ENCODE results near the gene ELMOD3. TPM values are rescaled to one million over a fixed set of nuclear protein-coding genes. Genes with fewer than 3 reads are reported as not detected.
"Not testable (repeated sequence)": the region's sequence is repeated elsewhere in the genome, so short reads cannot be mapped to it uniquely, and the experiment has no call there.

The ELMOD3 gene
- total RNA-seq, 1 experiment from 2014 or later: 9.7 TPM

- H3K9me3 Mint-ChIP-seq: peaks cover 15% of the 10 kb centered on the region
- H3K27me3 Mint-ChIP-seq (ENCODE audit: low read depth); ATAC-seq; H3K27ac Mint-ChIP-seq; H3K4me3 Mint-ChIP-seq; POLR2A ChIA-PET; DNase-seq (ENCODE audit: low spot score): not testable (repeated sequence)
- H3K4me1 Mint-ChIP-seq: peaks cover 45% of the 10 kb centered on the region
- TF ChIP-seq GTF2I (CRISPR knock-in tag; conservative IDR thresholded peaks at IDR 0.05): 0 out of 2 replicates have a peak, but pooled peaks have one; percentile 19
- peaks cover 11% of the 10 kb centered on the region for H3K36me3 Mint-ChIP-seq
- CTCF ChIA-PET: interaction anchor here (0.7 kb wide), 1 partner anchor 262 kb away, joined by 5 read pairs; no protein-coding TSS in a partner anchor
Observed at GRCh38 chr2:85329701-85330100, 24.9 kb upstream of the ELMOD3 start.

DNA sequence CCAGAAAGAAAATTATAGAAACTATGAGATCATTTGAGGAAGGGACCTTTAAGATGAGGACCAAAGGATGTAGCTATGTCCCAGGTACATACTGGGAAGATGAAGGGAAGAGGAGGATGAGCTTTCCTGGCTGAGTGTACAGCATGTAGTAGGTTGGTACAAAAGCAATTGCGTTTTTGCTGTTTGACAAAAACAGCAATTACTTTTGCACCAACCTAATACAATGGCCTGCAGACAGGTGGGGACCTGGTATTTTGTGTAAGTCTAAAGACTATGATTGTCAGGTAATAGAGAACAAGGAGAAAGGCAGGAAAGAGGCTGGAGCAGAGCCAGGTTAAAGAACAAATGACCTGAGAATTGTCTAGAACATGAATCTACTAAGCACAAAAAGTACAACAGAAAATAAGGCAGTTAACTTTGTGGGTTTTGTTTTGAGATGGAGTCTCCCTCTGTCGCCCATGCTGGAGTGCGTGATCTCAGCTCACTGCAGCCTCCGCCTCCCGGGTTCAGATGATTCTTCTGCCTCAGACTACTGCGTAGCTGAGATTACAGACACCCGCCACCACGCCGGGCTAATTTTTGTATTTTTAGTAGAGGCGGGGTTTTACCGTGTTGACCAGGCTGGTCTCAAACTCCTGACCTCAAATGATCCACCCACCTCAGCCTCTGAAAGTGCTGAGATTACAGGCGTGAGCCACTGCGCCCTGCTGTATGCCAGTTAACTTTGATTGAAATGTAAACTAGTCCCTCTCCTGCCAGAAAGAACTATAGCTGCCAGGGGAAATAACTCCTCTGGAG, 23.5 kb upstream of the ELMOD3 start:
- Mint-ChIP-seq H3K9me3 (peaks cover 22% of the 10 kb centered on the region), H3K4me1 (peaks cover 36% of the 10 kb centered on the region), H3K4me3 (no peak overlapping the region), H3K27ac (no peak overlapping the region), H3K27me3 (ENCODE audit: low read depth) (no peaks in the 10 kb centered on the region), H3K36me3 (peaks cover under 1% of the 10 kb centered on the region; the same call in 1 of the 2 replicates)
- ChIA-PET POLR2A (interaction anchor here (0.6 kb wide), 1 partner anchor 73 kb away, joined by 5 read pairs; no protein-coding TSS in a partner anchor), CTCF (interaction anchor here (1.5 kb wide), 1 partner anchor 264 kb away, joined by 4 read pairs; no protein-coding TSS in a partner anchor)
- ATAC-seq: peak; percentile 7; the same call in 1 of the 2 replicates
- TF ChIP-seq ZNF138 (CRISPR knock-in tag; conservative IDR thresholded peaks at IDR 0.05) (no peak), TCF7 (CRISPR knock-in tag; IDR thresholded peaks at IDR 0.05; ENCODE audit: low read depth) (no peak), RORB (CRISPR knock-in tag; IDR thresholded peaks at IDR 0.05) (no peak), CBFB (CRISPR knock-in tag; IDR thresholded peaks at IDR 0.05; ENCODE audit: low read depth) (no peak)
- TF ChIP-seq, protein P1, sequence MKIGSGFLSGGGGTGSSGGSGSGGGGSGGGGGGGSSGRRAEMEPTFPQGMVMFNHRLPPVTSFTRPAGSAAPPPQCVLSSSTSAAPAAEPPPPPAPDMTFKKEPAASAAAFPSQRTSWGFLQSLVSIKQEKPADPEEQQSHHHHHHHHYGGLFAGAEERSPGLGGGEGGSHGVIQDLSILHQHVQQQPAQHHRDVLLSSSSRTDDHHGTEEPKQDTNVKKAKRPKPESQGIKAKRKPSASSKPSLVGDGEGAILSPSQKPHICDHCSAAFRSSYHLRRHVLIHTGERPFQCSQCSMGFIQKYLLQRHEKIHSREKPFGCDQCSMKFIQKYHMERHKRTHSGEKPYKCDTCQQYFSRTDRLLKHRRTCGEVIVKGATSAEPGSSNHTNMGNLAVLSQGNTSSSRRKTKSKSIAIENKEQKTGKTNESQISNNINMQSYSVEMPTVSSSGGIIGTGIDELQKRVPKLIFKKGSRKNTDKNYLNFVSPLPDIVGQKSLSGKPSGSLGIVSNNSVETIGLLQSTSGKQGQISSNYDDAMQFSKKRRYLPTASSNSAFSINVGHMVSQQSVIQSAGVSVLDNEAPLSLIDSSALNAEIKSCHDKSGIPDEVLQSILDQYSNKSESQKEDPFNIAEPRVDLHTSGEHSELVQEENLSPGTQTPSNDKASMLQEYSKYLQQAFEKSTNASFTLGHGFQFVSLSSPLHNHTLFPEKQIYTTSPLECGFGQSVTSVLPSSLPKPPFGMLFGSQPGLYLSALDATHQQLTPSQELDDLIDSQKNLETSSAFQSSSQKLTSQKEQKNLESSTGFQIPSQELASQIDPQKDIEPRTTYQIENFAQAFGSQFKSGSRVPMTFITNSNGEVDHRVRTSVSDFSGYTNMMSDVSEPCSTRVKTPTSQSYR (CRISPR knock-in tag; IDR thresholded peaks at IDR 0.05): no peak
- DNase-seq (ENCODE audit: low spot score): peak; percentile 7

GRCh38 chr2:85333877-85334276, 20.7 kb upstream of the ELMOD3 start:
- H3K4me3 Mint-ChIP-seq; POLR2A ChIA-PET; H3K36me3 Mint-ChIP-seq; DNase-seq (ENCODE audit: low spot score); H3K27ac Mint-ChIP-seq; ATAC-seq; H3K27me3 Mint-ChIP-seq (ENCODE audit: low read depth): not testable (repeated sequence)
- CTCF ChIA-PET: interaction anchor here (1.3 to 1.7 kb wide), 2 partner anchors 25 to 36 kb away, joined by 3 to 5 read pairs; no protein-coding TSS in a partner anchor
- TF ChIP-seq NFYB (CRISPR knock-in tag; conservative IDR thresholded peaks at IDR 0.05; ENCODE audit: low read depth): 0 out of 2 replicates have a peak, but pooled peaks have one; percentile 17
- peaks cover 22% of the 10 kb centered on the region for H3K9me3 Mint-ChIP-seq
- peaks cover 24% of the 10 kb centered on the region for H3K4me1 Mint-ChIP-seq

GRCh38 chr2:85334928-85335327, 19.6 kb upstream of the ELMOD3 start:
- DNase-seq (ENCODE audit: low spot score) (no peak), ATAC-seq (no peak)
- CTCF ChIA-PET: no interaction called here
- TF ChIP-seq NR1H2 (CRISPR knock-in tag; IDR thresholded peaks at IDR 0.05): no peak
- TF ChIP-seq SMAD4 (CRISPR knock-in tag; IDR thresholded peaks at IDR 0.05): no peak
- no peak for TF ChIP-seq PREB (CRISPR knock-in tag; IDR thresholded peaks at IDR 0.05; ENCODE audit: borderline replicate concordance)
- no peak for TF ChIP-seq ZNF138 (CRISPR knock-in tag; conservative IDR thresholded peaks at IDR 0.05)
- Mint-ChIP-seq H3K4me1 (peaks cover 20% of the 10 kb centered on the region), H3K27ac (no peak overlapping the region), H3K27me3 (ENCODE audit: low read depth) (peaks cover 2% of the 10 kb centered on the region), H3K4me3 (no peak overlapping the region), H3K9me3 (peaks cover 22% of the 10 kb centered on the region), H3K36me3 (no peaks in the 10 kb centered on the region; the same call in 1 of the 2 replicates)
- POLR2A ChIA-PET: no interaction called here
